Keratinocyte (primary cell): Measurements from ENCODE around the gene RELL2. TPM values are rescaled to one million over a fixed set of nuclear protein-coding genes. Genes with fewer than 3 reads are reported as not detected.

Experiments used
- DNase-seq: peaks from one replicate; pipeline ENCODE4 v3.0.0-alpha.2; 2011; ENCODE audit warnings: low read depth, missing footprints, low spot score
- FAIRE-seq: peaks from 2 replicates; lab custom pipeline; 2011; peaks lifted over from hg19 to GRCh38; lab: Jason Lieb, UNC
- H2AFZ ChIP-seq: 2 replicates; pipeline ENCODE4 v1.6.0; 2012; ENCODE audit warnings: low read length, control low read depth, inconsistent platforms; ENCODE audit not compliant: control insufficient read depth
- H3K27ac ChIP-seq: 2 replicates; pipeline ENCODE4 v1.5.1; 2011; ENCODE audit warnings: low read length; ENCODE audit not compliant: control insufficient read depth, insufficient read depth
- H3K27me3 ChIP-seq: 3 replicates; pipeline ENCODE4 v1.6.0; 2011; ENCODE audit warnings: low read length; ENCODE audit not compliant: control insufficient read depth, insufficient read depth; ENCODE audit errors: extremely low read depth
- H3K36me3 ChIP-seq, 2 experiments: 2 replicates in 1 of 2; 3 replicates in 1 of 2; pipeline ENCODE4 v1.5.1; 2011; ENCODE audit warnings: low read length in 2 of 2, mild to moderate bottlenecking in 1 of 2; ENCODE audit not compliant: control insufficient read depth in 2 of 2, insufficient read depth in 2 of 2; ENCODE audit errors: extremely low read depth in 1 of 2
- H3K4me1 ChIP-seq: 3 replicates; pipeline ENCODE4 v1.5.1; 2011; ENCODE audit warnings: low read length; ENCODE audit not compliant: control insufficient read depth, insufficient read depth; ENCODE audit errors: extremely low read depth
- H3K4me2 ChIP-seq: 3 replicates; pipeline ENCODE4 v1.6.0; 2011; ENCODE audit warnings: low read depth, low read length; ENCODE audit not compliant: control insufficient read depth, insufficient read depth; ENCODE audit errors: extremely low read depth
- H3K4me3 ChIP-seq, 3 experiments: fragments of 200-600 bp in 1 of 3; sonication (generic) in 1 of 3; 2 replicates in 2 of 3; 3 replicates in 1 of 3; pipeline ENCODE4 v1.5.1; 2011 to 2016; ENCODE audit warnings: low read length in 3 of 3, mild to moderate bottlenecking in 3 of 3, control low read depth in 2 of 3, inconsistent platforms in 1 of 3, low read depth in 1 of 3, mixed read lengths in 1 of 3, mixed run types in 1 of 3, moderate library complexity in 1 of 3; ENCODE audit not compliant: control insufficient read depth in 2 of 3, insufficient read depth in 2 of 3; ENCODE audit errors: extremely low read depth in 1 of 3
- H3K79me2 ChIP-seq: 2 replicates; pipeline ENCODE4 v1.6.0; 2012; ENCODE audit warnings: low read length; ENCODE audit not compliant: control insufficient read depth, insufficient read depth
- H3K9ac ChIP-seq: 3 replicates; pipeline ENCODE4 v1.6.0; 2011; ENCODE audit warnings: low read length; ENCODE audit not compliant: control insufficient read depth, insufficient read depth; ENCODE audit errors: extremely low read depth
- H3K9me1 ChIP-seq: 3 replicates; pipeline ENCODE4 v1.6.0; 2011; ENCODE audit warnings: low read length; ENCODE audit not compliant: control insufficient read depth, insufficient read depth; ENCODE audit errors: extremely low read depth
- H3K9me3 ChIP-seq: 2 replicates; pipeline ENCODE4 v1.5.1; 2012; ENCODE audit warnings: low read depth, low read length; ENCODE audit not compliant: control insufficient read depth
- H4K20me1 ChIP-seq: 3 replicates; pipeline ENCODE4 v1.6.0; 2011; ENCODE audit warnings: low read length; ENCODE audit not compliant: control insufficient read depth, insufficient read depth; ENCODE audit errors: extremely low read depth
- CTCF ChIP-seq, 3 experiments: IDR thresholded peaks in 1 of 3; conservative IDR thresholded peaks in 1 of 3; optimal IDR thresholded peaks in 1 of 3; 2 replicates in 2 of 3; 3 replicates in 1 of 3; pipeline versions ENCODE3 to v1.5.1; 2011; ENCODE audit warnings: low read length in 3 of 3, mild to moderate bottlenecking in 3 of 3, moderate library complexity in 2 of 3, control low read depth in 1 of 3, inconsistent platforms in 1 of 3; ENCODE audit not compliant: insufficient read depth in 2 of 3; ENCODE audit errors: extremely low read depth in 1 of 3
- EZH2 ChIP-seq: IDR thresholded peaks from one replicate; pipeline ENCODE4 v1.6.1; 2012; ENCODE audit warnings: inconsistent platforms, mild to moderate bottlenecking, low read length, moderate library complexity
- dilution Hi-C: fragments of 300-500 bp; cut with MboI; formaldehyde crosslinking; loops from one replicate; pipeline ENCODE4 v1.7.0; 2020; ENCODE audit warnings: low sequenced_read_pairs; ENCODE audit not compliant: extremely low pct_ligation_motif_present
- polyA plus RNA-seq, 5 experiments: library from polyadenylated mRNA; depleted of rRNA in 3 of 5; stranded (reverse) in 3 of 5; stranded (forward) in 1 of 5; unstranded in 1 of 5; fragments of >200 nt; gene quantifications; 1 replicate in 1 of 5; 2 replicates in 3 of 5; 3 replicates in 1 of 5; pipeline versions ENCODE4 v1.2.1 to v1.2.3, GENCODE V29; 2011 to 2012; ENCODE audit warnings: missing spikeins in 2 of 5, low read depth in 1 of 5, low replicate concordance in 1 of 5

Gene RELL2
- polyA plus RNA-seq, 1 donor (not counting 4 experiments of a cell fraction or from before 2014, with no cell fraction given) = 8.9 TPM

- dilution Hi-C loops = no loop called here
- FAIRE-seq = no peak
- peaks cover 8% of the 10 kb centered on the region for H3K4me1 ChIP-seq
- TF ChIP-seq EZH2 (no peak), CTCF (optimal IDR thresholded peaks at IDR 0.05 in 1 of 3, IDR thresholded peaks at IDR 0.05 in 1 of 3, conservative IDR thresholded peaks at IDR 0.05 in 1 of 3; ENCODE audit: extremely low read depth in 1 of 3, insufficient read depth in 2 of 3, low read length in 3 of 3) (no peak)
- no peaks in the 10 kb centered on the region for H3K79me2 ChIP-seq
- H3K27me3 ChIP-seq = no peaks in the 10 kb centered on the region
- no peaks in the 10 kb centered on the region for H4K20me1 ChIP-seq
- H2AFZ ChIP-seq = no peak overlapping the region
- peaks cover 0 to 5% of the 10 kb centered on the region in 2 experiments for H3K36me3 ChIP-seq
- no peak for DNase-seq
- H3K27ac ChIP-seq = no peak overlapping the region
- no peak overlapping the region for H3K4me2 ChIP-seq
- H3K9me3 ChIP-seq = no peaks in the 10 kb centered on the region
- H3K9me1 ChIP-seq = no peaks in the 10 kb centered on the region
- no peak overlapping the region for H3K9ac ChIP-seq
- no peak overlapping the region for H3K4me3 ChIP-seq
Observed at GRCh38 chr5:141649056-141649688, 12.4 kb downstream of the RELL2 start.

- dilution Hi-C loops = no loop called here
- Histone ChIP-seq H3K4me2 (no peak overlapping the region), H3K36me3 (peaks cover 0 to 4% of the 10 kb centered on the region in 2 experiments), H3K4me3 (no peak overlapping the region), H3K4me1 (peaks cover 8% of the 10 kb centered on the region), H3K27me3 (no peaks in the 10 kb centered on the region), H3K9me1 (no peaks in the 10 kb centered on the region), H3K27ac (no peak overlapping the region), H3K79me2 (no peaks in the 10 kb centered on the region), H4K20me1 (no peaks in the 10 kb centered on the region), H3K9ac (no peak overlapping the region), H3K9me3 (no peaks in the 10 kb centered on the region), H2AFZ (no peak overlapping the region)
- DNase-seq (no peak), FAIRE-seq (no peak)
- TF ChIP-seq CTCF (optimal IDR thresholded peaks at IDR 0.05 in 1 of 3, IDR thresholded peaks at IDR 0.05 in 1 of 3, conservative IDR thresholded peaks at IDR 0.05 in 1 of 3; ENCODE audit: extremely low read depth in 1 of 3, insufficient read depth in 2 of 3, low read length in 3 of 3) (no peak), EZH2 (no peak)
Observed at GRCh38 chr5:141649972-141650371, 13.2 kb downstream of the RELL2 start.
